Measurements from ENCODE around the gene EIF4E1B. TPM values are rescaled to one million over a fixed set of nuclear protein-coding genes. Genes with fewer than 3 reads are reported as not detected.

The EIF4E1B gene
- not detected in 2 replicates for polyA plus RNA-seq (2011; rRNA removed)
- polyA plus RNA-seq (2012; cell fraction: cytosol; rRNA removed) = not detected in 2 replicates
- not detected in 2 replicates for polyA plus RNA-seq (2012; cell fraction: nucleus; rRNA removed)
- polyA plus RNA-seq (2017; fragmentation: RNase III; extraction: RNeasy Plus Mini Kit Qiagen cat#74134 plus additional on column Dnase treatment) = not detected in 3 replicates
- not detected in 2 replicates for polyA minus RNA-seq (2011; rRNA and poly(A)+ RNA removed)

GRCh38 chr5:176629853-176630680, at the start of gene EIF4E1B, which contains the start of gene SNCB:
EIF4E1B (plus strand) TSS chr5:176630675; CDS start chr5:176642788, 12,113 bp downstream.
SNCB (minus strand) TSS chr5:176630534; CDS start chr5:176629654, 880 bp downstream.
- Histone ChIP-seq H3K9me3 (no peaks in the 10 kb centered on the region), H3K4me2 (peak within 1 kb of the TSS; percentile 100), H3K4me1 (peaks cover 8% of the 10 kb centered on the region; the same call in 1 of the 3 replicates), H3K4me3 (peak within 1 kb of the TSS; percentile 53), H3K27ac (peak within 1 kb of the TSS in 1 of 2 experiments; percentile 65; a peak in 2 of 6 replicates)
- 11% methylated on average over 33 of the region's 94 CpGs for WGBS (ENCODE audit: missing lambda C conversion rate)
- TF ChIP-seq PBX3 (IDR thresholded peaks at IDR 0.05) (peak; percentile 64; the same call in 1 of the 2 replicates), CHD2 (IDR thresholded peaks at IDR 0.05; ENCODE audit: low read length, partially characterized antibody) (no peak)
- POLR2A ChIA-PET = interaction anchor here (1.4 to 4.0 kb wide), 2 partner anchors 8 to 17 kb away, joined by 5 to 24 read pairs; partner anchors contain the start of gene TSPAN17
- DNase-seq (ENCODE audit: low read depth in 1 of 2, low spot score in 1 of 2) (peak; percentile 37 to 64), ATAC-seq (peak; percentile 75 to 92), FAIRE-seq (no peak)
- CTCF ChIA-PET = interaction anchor here (0.6 to 4.1 kb wide), 9 partner anchors 9 to 363 kb away, joined by 3 to 15 read pairs (median 3); no protein-coding TSS in a partner anchor

- Histone ChIP-seq H3K4me1 (0 out of 3 replicates have a peak, but pooled peaks cover 3% of the 10 kb centered on the region), H3K4me3 (no peak overlapping the region), H3K4me2 (no peak overlapping the region), H3K27ac (no peak overlapping the region), H3K9me3 (no peaks in the 10 kb centered on the region)
- ChIA-PET CTCF (interaction anchor here (1.4 to 4.1 kb wide), 2 partner anchors 9 to 165 kb away, joined by 4 to 20 read pairs; no protein-coding TSS in a partner anchor), POLR2A (no interaction called here)
- no peak for ATAC-seq
- FAIRE-seq = no peak
- DNase-seq (ENCODE audit: low read depth in 1 of 2, low spot score in 1 of 2) = no peak
- TF ChIP-seq ZC3H11A (IDR thresholded peaks at IDR 0.05) (no peak), EHF (CRISPR knock-in tag; IDR thresholded peaks at IDR 0.05) (no peak), BCL3 (IDR thresholded peaks at IDR 0.05) (no peak), MAZ (IDR thresholded peaks at IDR 0.05; ENCODE audit: borderline replicate concordance, low read depth, low read length) (no peak), REST (IDR thresholded peaks at IDR 0.05) (no peak), FOSB (CRISPR knock-in tag; IDR thresholded peaks at IDR 0.05) (no peak), BHLHE40 (IDR thresholded peaks at IDR 0.05; ENCODE audit: low read depth, low read length) (no peak), RNF2 (IDR thresholded peaks at IDR 0.05; ENCODE audit: borderline replicate concordance, low read depth) (no peak), POLR2A (IDR thresholded peaks at IDR 0.05; ENCODE audit: low read length) (no peak), CEBPB (IDR thresholded peaks at IDR 0.05) (no peak), EP300 (IDR thresholded peaks at IDR 0.05) (no peak), PHF8 (IDR thresholded peaks at IDR 0.05; ENCODE audit: borderline replicate concordance, low read depth) (no peak), JUN (IDR thresholded peaks at IDR 0.05) (no peak), ATOH8 (CRISPR knock-in tag; IDR thresholded peaks at IDR 0.05; ENCODE audit: low read depth) (no peak), CTCF (IDR thresholded peaks at IDR 0.05) (no peak), CHD4 (IDR thresholded peaks at IDR 0.05; ENCODE audit: borderline replicate concordance) (no peak), RFX5 (IDR thresholded peaks at IDR 0.05) (no peak), NFE2L2 (conservative IDR thresholded peaks at IDR 0.05; ENCODE audit: low read length) (no peak), RCOR1 (IDR thresholded peaks at IDR 0.05; ENCODE audit: low read depth, low read length) (no peak), FOSL2 (IDR thresholded peaks at IDR 0.05) (no peak), FOSL2 (CRISPR knock-in tag; IDR thresholded peaks at IDR 0.05) (no peak)
- WGBS (ENCODE audit: missing lambda C conversion rate) = 72% methylated on average over 12 of the region's 12 CpGs
Observed at GRCh38 chr5:176581361-176581760, 49.1 kb upstream of the EIF4E1B start.
